HG03520 (cell line): ENCODE data around the gene IRF2BP2.

Source experiments
- ATAC-seq: cut with Tn5 transposase; IDR thresholded peaks from one replicate; pipeline ENCODE4 v1.9.1; 2021; ENCODE audit warnings: mild to moderate bottlenecking, moderate library complexity; ENCODE audit not compliant: unreplicated experiment

Gene IRF2BP2

GRCh38 chr1:234559902-234560676, 49.9 kb downstream of the IRF2BP2 start:
- no peak for ATAC-seq

- ATAC-seq: no peak
Measured at GRCh38 chr1:234559152-234559901, 50.7 kb downstream of the IRF2BP2 start.

- ATAC-seq: no peak
Measured at GRCh38 chr1:234558330-234558836, 51.6 kb downstream of the IRF2BP2 start.

GRCh38 chr1:234556245-234556943, 53.6 kb downstream of the IRF2BP2 start:
- ATAC-seq: no peak

GRCh38 chr1:234555390-234556024, 54.5 kb downstream of the IRF2BP2 start:
- ATAC-seq: no peak

- no peak for ATAC-seq
Measured at GRCh38 chr1:234554698-234555311, 55.2 kb downstream of the IRF2BP2 start.
